Memory B cell (primary cell): Measurements from ENCODE around the gene HMBS.
"Not testable (repeated sequence)": the region's sequence is repeated elsewhere in the genome, so short reads cannot be mapped to it uniquely, and the experiment has no call there.

Experiments
- ATAC-seq: fragments of 150-1000 bp; cut with Tn5 transposase; 2 replicates; pipeline ENCODE4 v1.10.0; 2021; ENCODE audit warnings: low read depth, mild to moderate bottlenecking, moderate library complexity
- DNase-seq, 2 donors: peaks; one replicate each; pipeline ENCODE4 v3.0.0; 2022; ENCODE audit warnings: low spot score in 2 of 2
- H3K27ac Mint-ChIP-seq: one replicate; pipeline ENCODE4 v1.8.0; 2022; ENCODE audit warnings: mild to moderate bottlenecking, moderate library complexity, mixed read lengths
- H3K27me3 Mint-ChIP-seq: one replicate; pipeline ENCODE4 v1.8.0; 2022; ENCODE audit warnings: mixed read lengths
- H3K36me3 Mint-ChIP-seq: one replicate; pipeline ENCODE4 v1.8.0; 2022; ENCODE audit warnings: mild to moderate bottlenecking, mixed read lengths
- H3K4me1 Mint-ChIP-seq: one replicate; pipeline ENCODE4 v1.8.0; 2022; ENCODE audit warnings: mixed read lengths
- H3K4me3 Mint-ChIP-seq: one replicate; pipeline ENCODE4 v1.8.0; 2022; ENCODE audit warnings: mild to moderate bottlenecking, moderate library complexity, mixed read lengths
- H3K9me3 Mint-ChIP-seq: one replicate; pipeline ENCODE4 v1.8.0; 2022; ENCODE audit warnings: mixed read lengths

The HMBS gene

GRCh38 chr11:119134389-119134978, 49.8 kb downstream of the HMBS start:
- H3K4me1 Mint-ChIP-seq: peaks cover 2% of the 10 kb centered on the region
- H3K27ac Mint-ChIP-seq: no peak overlapping the region
- H3K36me3 Mint-ChIP-seq: peaks cover 29% of the 10 kb centered on the region
- H3K27me3 Mint-ChIP-seq: peaks cover 3% of the 10 kb centered on the region
- DNase-seq (no peak), ATAC-seq (peak; percentile 35)
- no peak overlapping the region for H3K4me3 Mint-ChIP-seq
- no peaks in the 10 kb centered on the region for H3K9me3 Mint-ChIP-seq

- H3K36me3 Mint-ChIP-seq, DNase-seq, H3K9me3 Mint-ChIP-seq, H3K27ac Mint-ChIP-seq, ATAC-seq, H3K4me1 Mint-ChIP-seq, H3K4me3 Mint-ChIP-seq, H3K27me3 Mint-ChIP-seq: not testable (repeated sequence)
These were observed 54.6 kb downstream of the HMBS start for GRCh38 chr11:119139276-119139675.
